Natural killer cell treated with Interleukin-12 subunit alpha and Interleukin-12 subunit beta and Interleukin-15 and Interleukin-18, amount 100 ng/mL, for 72 hours (primary cell): ENCODE data around the gene ARMCX4. TPM values are rescaled to one million over a fixed set of nuclear protein-coding genes. Genes with fewer than 3 reads are reported as not detected.

ENCODE experiments used
- ATAC-seq, 2 donors: fragments of 150-1000 bp; cut with Tn5 transposase in 1 of 2; sonication (Bioruptor Pico), chemical (Tn5 transposase) in 1 of 2; 2 replicates each; pipeline ENCODE4 v1.10.0; 2021
- DNase-seq: peaks from one replicate; pipeline ENCODE4 v3.0.0; 2022; ENCODE audit warnings: low spot score
- H3K27ac Mint-ChIP-seq, 2 donors: 1 replicate in 1 of 2; 2 replicates in 1 of 2; pipeline ENCODE4 v1.8.0; 2022; ENCODE audit warnings: mixed read lengths in 2 of 2, mild to moderate bottlenecking in 1 of 2, moderate library complexity in 1 of 2
- H3K27me3 Mint-ChIP-seq, 2 donors: 1 replicate in 1 of 2; 2 replicates in 1 of 2; pipeline ENCODE4 v1.8.0; 2022; ENCODE audit warnings: mixed read lengths in 2 of 2
- H3K36me3 Mint-ChIP-seq: one replicate; pipeline ENCODE4 v1.8.0; 2022; ENCODE audit warnings: mixed read lengths
- H3K4me1 Mint-ChIP-seq, 2 donors: 1 replicate in 1 of 2; 2 replicates in 1 of 2; pipeline ENCODE4 v1.8.0; 2022; ENCODE audit warnings: low read depth in 2 of 2, mixed read lengths in 2 of 2, mild to moderate bottlenecking in 1 of 2
- H3K4me3 Mint-ChIP-seq: one replicate; pipeline ENCODE4 v1.8.0; 2022; ENCODE audit warnings: mixed read lengths
- H3K9me3 Mint-ChIP-seq: 2 replicates; pipeline ENCODE4 v1.8.0; 2022; ENCODE audit warnings: mixed read lengths
- total RNA-seq, 2 donors: library from RNA; stranded (reverse); gene quantifications; one replicate each; pipeline ENCODE4 v1.2.3, GENCODE V29; 2022

Gene ARMCX4
- total RNA-seq, result 1 to 10 TPM; 2.7 to 7.4 TPM

DNA sequence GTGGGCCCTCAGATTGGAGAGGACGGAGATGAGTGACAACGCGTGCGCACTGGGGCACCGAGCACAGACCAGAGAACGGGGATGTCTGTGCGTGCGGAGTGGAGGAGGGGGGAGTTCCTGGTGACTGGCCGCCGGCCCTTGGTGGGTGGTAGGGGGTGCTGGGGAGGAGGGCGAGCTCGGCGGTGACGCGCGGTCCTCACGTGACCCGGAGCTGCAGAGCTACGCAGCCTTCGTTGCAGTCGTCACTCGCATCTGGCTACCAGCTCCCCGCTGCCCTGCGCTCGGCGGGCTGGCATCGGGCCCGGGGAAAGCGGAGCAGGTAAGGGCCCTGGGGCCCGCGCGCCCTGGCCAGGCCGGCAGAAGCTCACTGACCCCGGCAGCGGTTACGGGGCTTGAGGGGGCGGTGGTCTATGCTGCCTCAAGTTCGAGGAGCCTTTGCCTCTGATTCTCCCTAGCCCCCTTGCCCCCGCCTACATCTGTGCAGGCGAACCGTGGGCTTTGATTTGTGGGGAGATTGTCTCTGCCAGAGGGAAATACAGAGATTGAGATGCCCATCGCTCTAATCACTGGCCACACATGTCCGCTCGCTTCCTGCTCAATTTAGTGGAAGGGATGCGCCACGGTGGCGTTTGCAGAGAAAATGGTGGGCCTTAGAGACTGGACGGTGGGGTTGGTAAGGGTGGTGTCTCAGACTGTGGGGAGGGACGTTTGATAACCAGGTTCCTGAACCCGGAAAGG lies at the start of gene ARMCX4:
ARMCX4 (plus strand) TSS at position 245 of the 738 bp plus-strand sequence. CDS start 3,134 bp downstream, outside the sequence.
- H3K4me1 Mint-ChIP-seq, result peaks cover 0 to 6% of the 10 kb centered on the region in 2 donors
- H3K9me3 Mint-ChIP-seq, result no peaks in the 10 kb centered on the region
- no peaks in the 10 kb centered on the region for H3K36me3 Mint-ChIP-seq
- peak; percentile 31 to 56 for ATAC-seq
- no peak within 1 kb of the TSS for H3K27ac Mint-ChIP-seq
- DNase-seq, result no peak
- peaks cover 0 to 13% of the 10 kb centered on the region in 2 donors for H3K27me3 Mint-ChIP-seq
- H3K4me3 Mint-ChIP-seq, result peak within 1 kb of the TSS; percentile 58

DNA sequence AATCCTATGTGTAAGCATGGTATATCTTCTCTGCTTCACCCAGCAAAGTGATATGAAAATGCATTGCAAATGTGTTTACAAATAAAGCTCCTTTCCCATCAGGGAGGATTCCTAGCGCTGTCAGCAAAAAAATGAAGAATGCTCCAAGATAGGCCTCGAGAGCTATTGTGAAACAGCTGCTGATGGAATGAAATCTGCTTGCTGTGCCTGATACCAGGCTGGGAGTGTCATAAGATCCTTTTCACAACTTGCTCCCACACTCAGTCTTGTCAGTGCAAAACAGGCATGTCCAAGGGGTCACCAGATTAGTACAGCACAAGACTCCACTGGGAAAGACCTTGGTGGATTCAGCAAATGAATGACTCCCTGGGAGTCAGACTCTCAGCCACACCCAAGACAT lies 43.2 kb upstream of the ARMCX4 start:
- Mint-ChIP-seq H3K36me3 (peaks cover 13% of the 10 kb centered on the region), H3K4me1 (peaks cover 7% of the 10 kb centered on the region in 2 donors), H3K9me3 (no peaks in the 10 kb centered on the region), H3K4me3 (no peak overlapping the region), H3K27me3 (no peaks in the 10 kb centered on the region), H3K27ac (no peak overlapping the region)
- ATAC-seq (no peak), DNase-seq (no peak)

DNA sequence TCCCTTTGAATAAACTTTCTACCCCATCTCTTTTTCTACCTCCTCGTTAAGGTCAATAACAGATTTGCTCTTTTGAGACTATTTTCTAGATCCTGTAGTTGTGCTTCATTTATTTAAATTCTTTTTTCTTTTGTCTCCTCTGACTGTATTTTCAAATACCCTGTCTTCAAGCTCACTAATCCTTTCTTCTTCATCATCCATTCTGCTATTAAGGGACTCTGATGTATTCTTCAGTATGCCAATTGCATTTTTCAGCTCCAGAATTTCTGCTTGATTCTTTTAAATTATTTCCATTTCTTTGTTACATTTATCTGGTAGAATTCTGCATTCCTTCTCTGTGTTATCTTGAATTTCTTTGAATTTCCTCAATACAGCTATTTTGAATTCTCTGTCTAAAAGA lies 36.0 kb upstream of the ARMCX4 start:
- no peaks in the 10 kb centered on the region for H3K9me3 Mint-ChIP-seq
- DNase-seq (no peak), ATAC-seq (no peak)
- H3K27ac Mint-ChIP-seq, result no peak overlapping the region
- no peaks in the 10 kb centered on the region for H3K4me1 Mint-ChIP-seq
- no peak overlapping the region for H3K4me3 Mint-ChIP-seq
- no peaks in the 10 kb centered on the region for H3K27me3 Mint-ChIP-seq
- H3K36me3 Mint-ChIP-seq, result peaks cover 7% of the 10 kb centered on the region

DNA sequence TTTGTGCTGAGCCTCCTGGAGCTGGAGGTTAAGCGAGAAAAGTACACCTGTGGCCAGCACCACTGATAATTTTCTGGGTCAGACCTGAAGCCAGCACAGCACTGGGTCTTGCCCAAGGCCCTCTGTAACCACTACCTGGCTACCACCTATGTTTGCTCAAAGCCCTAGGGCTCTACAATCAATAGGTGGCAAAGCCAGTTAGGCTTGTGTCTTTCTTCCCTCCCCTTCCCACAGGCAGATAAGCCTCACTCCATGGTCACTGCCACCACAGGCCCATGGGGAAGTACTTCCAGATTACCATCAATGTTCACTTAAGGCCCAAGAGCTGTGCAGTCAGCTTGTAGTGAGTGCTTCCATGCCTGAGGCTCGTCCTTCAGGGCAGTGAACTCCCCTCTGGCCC lies 35.2 kb upstream of the ARMCX4 start:
- H3K27ac Mint-ChIP-seq, result no peak overlapping the region
- ATAC-seq (no peak), DNase-seq (no peak)
- no peaks in the 10 kb centered on the region for H3K9me3 Mint-ChIP-seq
- H3K4me3 Mint-ChIP-seq, result no peak overlapping the region
- H3K27me3 Mint-ChIP-seq, result no peaks in the 10 kb centered on the region
- peaks cover 7% of the 10 kb centered on the region for H3K36me3 Mint-ChIP-seq
- no peaks in the 10 kb centered on the region for H3K4me1 Mint-ChIP-seq

DNA sequence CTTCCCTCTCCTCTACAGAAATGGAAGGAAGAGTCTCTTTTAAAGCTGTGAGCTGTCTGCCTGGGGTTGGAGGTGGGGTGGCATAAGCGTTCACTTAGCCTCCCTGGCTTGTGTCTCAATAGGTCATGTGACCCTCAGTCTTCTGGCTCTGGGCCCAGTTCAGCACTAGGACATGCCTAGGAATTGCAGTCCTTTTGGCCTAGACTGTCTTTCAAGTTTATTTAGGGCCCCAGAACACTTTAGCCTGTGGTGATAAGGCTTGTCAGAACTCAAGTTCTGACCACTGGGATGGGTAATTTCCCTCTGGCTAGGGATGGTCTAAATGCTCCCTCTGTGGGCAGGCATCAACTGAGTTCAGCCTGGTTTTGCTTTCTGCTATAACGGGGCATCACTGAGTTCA lies 34.3 kb upstream of the ARMCX4 start:
- Mint-ChIP-seq H3K9me3 (no peaks in the 10 kb centered on the region), H3K27ac (no peak overlapping the region), H3K4me1 (no peaks in the 10 kb centered on the region), H3K4me3 (no peak overlapping the region), H3K27me3 (no peaks in the 10 kb centered on the region), H3K36me3 (peaks cover 7% of the 10 kb centered on the region)
- ATAC-seq, result no peak
- DNase-seq, result no peak

DNA sequence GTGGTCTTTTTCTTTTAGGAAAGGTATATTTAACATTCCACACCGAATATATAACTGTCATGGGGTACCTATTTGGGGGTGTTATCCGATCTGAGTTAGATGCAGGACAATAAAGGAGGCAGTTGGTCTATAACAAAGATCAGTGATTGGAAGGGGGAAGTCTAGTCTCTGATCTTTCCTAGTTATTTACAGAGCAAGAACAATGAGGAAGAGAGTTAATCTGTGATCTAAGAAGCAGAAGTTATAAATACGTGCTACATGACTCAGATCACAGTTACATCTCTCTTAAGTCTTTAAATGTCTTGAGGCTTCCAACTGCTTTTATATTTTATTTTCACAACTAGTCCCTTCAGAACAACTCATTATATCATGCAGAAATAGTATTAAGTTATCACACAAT lies 33.2 kb upstream of the ARMCX4 start:
- no peak for ATAC-seq
- Mint-ChIP-seq H3K4me1 (no peaks in the 10 kb centered on the region), H3K27me3 (no peaks in the 10 kb centered on the region), H3K36me3 (peaks cover 7% of the 10 kb centered on the region), H3K9me3 (no peaks in the 10 kb centered on the region), H3K4me3 (no peak overlapping the region), H3K27ac (no peak overlapping the region)
- no peak for DNase-seq

DNA sequence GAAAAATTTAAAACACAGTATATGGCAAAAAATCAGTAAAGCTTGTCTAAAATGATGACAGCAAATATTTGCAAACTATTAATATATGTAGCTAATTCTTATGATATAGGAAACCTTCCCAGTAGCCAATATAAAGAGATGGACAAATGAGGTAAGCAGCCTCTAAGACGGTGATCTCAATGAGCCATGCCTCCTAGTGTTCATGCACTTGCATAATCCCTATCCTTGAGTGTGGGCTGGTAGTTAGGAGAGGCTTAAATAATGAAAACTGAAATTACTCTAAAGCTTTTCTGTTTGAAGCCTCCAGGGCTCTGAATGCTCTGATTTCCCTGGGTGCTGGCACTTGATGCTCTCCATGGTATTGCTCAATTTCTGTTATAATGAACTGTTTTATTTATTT lies 24.6 kb upstream of the ARMCX4 start:
- DNase-seq, result no peak
- Mint-ChIP-seq H3K4me1 (no peaks in the 10 kb centered on the region), H3K9me3 (no peaks in the 10 kb centered on the region), H3K27ac (no peak overlapping the region), H3K4me3 (no peak overlapping the region), H3K36me3 (no peaks in the 10 kb centered on the region), H3K27me3 (no peaks in the 10 kb centered on the region)
- ATAC-seq, result no peak

DNA sequence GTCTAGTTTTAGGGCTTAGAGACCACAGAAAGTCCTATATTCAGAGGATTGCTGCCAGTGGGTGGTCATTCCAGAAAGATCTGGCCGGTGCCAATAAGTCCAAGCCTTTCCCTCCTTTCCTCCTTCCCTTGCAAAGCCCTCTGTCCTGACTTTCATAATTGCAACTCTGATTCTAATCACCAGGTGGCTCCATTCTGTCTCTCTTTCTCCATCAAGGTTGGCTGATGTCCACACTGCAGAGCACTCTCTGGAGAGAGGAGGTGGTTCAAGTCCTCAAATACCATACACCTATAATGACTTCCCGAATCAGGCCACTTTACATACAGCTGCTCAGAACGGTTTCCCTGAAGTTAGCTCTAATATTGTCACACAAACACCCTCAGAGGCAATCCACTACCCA lies 22.4 kb upstream of the ARMCX4 start:
- H3K4me1 Mint-ChIP-seq, result no peaks in the 10 kb centered on the region
- no peak overlapping the region for H3K4me3 Mint-ChIP-seq
- DNase-seq (no peak), ATAC-seq (no peak)
- no peaks in the 10 kb centered on the region for H3K36me3 Mint-ChIP-seq
- H3K27ac Mint-ChIP-seq, result no peak overlapping the region
- H3K27me3 Mint-ChIP-seq, result no peaks in the 10 kb centered on the region
- no peaks in the 10 kb centered on the region for H3K9me3 Mint-ChIP-seq

DNA sequence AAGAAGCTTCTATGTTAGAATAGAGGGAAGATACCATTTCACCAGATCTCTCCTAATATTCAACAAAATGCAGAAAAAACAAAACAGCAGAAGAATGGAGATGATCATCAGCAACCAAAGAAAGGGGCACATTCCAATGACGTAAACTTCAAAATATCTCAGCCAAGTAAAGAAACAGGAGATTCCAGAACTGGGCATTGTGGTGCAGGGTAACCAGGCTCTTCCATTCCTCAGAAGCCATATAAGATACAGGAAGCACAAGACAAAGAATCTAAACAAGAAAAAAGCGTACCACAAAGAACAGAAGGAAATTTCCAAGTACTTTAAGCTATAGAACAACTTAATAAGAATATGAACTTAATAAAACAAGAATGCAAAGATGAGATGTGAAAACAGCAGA lies 6.9 kb upstream of the ARMCX4 start:
- H3K36me3 Mint-ChIP-seq, result no peaks in the 10 kb centered on the region
- H3K9me3 Mint-ChIP-seq, result no peaks in the 10 kb centered on the region
- H3K4me3 Mint-ChIP-seq, result no peak overlapping the region
- no peak for ATAC-seq
- no peak for DNase-seq
- peaks cover 0 to 4% of the 10 kb centered on the region in 2 donors for H3K27me3 Mint-ChIP-seq
- no peaks in the 10 kb centered on the region for H3K4me1 Mint-ChIP-seq
- no peak overlapping the region for H3K27ac Mint-ChIP-seq

DNA sequence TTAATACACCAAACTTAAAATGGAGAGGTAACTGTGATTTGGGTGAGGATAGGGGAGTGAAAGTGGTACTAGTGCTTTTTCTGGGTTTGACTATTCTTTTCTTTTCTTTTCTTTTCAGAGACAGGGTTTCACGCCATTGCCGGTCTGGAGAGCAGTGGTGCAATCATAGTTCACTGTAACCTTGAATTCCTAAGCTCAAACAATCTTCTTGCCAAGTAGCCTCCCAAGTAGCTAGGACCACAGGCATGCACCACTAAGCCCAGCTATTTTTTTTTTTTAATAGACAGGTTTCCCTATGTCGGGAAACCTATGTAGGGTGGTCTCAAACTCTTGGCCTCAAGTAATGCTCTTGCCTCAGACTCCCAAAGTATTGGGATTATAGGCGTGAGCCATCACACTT lies 3.0 kb upstream of the ARMCX4 start:
- Mint-ChIP-seq H3K27ac (no peak overlapping the region), H3K36me3 (no peaks in the 10 kb centered on the region), H3K4me3 (no peak overlapping the region), H3K9me3 (no peaks in the 10 kb centered on the region), H3K27me3 (peaks cover 0 to 10% of the 10 kb centered on the region in 2 donors), H3K4me1 (peaks cover 0 to 6% of the 10 kb centered on the region in 2 donors)
- no peak for DNase-seq
- ATAC-seq, result no peak

DNA sequence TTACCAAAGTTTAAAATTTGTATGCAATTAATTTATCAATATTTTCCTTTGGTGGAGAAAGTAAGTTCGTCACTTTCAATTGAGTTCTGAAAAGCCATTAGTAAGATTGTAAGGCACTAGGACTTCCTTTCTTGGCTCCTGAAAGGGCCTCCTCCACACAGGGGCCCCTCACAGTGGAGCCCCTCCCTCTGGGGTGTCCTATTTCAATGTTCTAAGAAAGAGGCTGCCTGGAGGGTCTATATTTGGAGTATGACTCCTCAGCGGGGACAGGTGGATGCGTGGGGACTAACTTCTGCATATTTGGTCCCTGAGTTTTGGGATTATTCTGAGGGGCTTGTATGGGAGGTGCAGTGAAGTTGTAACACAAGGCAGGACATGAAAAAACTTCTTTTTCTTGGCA lies 1.6 kb upstream of the ARMCX4 start:
- no peak overlapping the region for H3K4me3 Mint-ChIP-seq
- H3K27ac Mint-ChIP-seq, result no peak overlapping the region
- DNase-seq (no peak), ATAC-seq (no peak)
- H3K4me1 Mint-ChIP-seq, result peaks cover 0 to 6% of the 10 kb centered on the region in 2 donors
- no peaks in the 10 kb centered on the region for H3K9me3 Mint-ChIP-seq
- H3K36me3 Mint-ChIP-seq, result no peaks in the 10 kb centered on the region
- H3K27me3 Mint-ChIP-seq, result peaks cover 0 to 10% of the 10 kb centered on the region in 2 donors

DNA sequence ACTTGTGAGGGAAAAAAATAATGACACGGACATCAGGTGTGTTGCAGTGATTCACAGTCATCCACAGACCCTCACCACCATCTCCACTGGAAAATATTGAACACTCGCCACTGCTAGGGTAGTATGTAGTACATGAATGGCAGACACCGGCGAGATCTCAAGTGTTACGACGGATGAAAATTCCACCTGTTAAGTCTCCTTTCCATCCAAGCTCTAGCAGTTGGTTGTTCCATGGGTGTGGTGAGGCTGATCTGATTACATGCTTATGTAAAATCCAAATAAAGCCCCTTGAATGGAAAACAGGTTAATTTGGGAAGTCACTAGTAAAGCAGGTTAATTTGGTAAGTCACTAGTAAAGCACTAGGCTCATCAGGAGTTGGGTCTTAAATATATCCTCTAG lies 1.1 kb upstream of the ARMCX4 start:
- H3K36me3 Mint-ChIP-seq, result no peaks in the 10 kb centered on the region
- peaks cover 0 to 13% of the 10 kb centered on the region in 2 donors for H3K27me3 Mint-ChIP-seq
- ATAC-seq (no peak), DNase-seq (no peak)
- peaks cover 0 to 6% of the 10 kb centered on the region in 2 donors for H3K4me1 Mint-ChIP-seq
- no peak overlapping the region for H3K27ac Mint-ChIP-seq
- no peak overlapping the region for H3K4me3 Mint-ChIP-seq
- H3K9me3 Mint-ChIP-seq, result no peaks in the 10 kb centered on the region

DNA sequence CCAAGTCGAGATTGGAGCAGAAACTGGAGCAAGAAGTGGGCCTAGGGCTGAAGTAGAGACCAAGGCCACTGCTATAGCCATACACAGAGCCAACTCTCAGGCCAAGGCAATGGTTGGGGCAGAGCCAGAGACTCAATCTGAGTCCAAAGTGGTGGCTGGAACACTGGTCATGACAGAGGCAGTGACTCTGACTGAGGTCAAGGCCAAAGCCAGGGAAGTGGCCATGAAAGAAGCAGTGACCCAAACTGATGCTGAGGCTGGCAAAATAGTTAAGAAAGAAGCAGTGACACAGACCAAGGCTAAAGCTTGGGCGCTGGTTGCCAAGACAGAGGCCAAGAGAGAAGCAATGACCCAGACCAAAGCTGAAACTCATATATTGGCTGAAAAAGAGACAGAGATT lies 3.5 kb downstream of the ARMCX4 start:
- no peaks in the 10 kb centered on the region for H3K36me3 Mint-ChIP-seq
- DNase-seq (no peak), ATAC-seq (no peak)
- H3K27ac Mint-ChIP-seq, result no peak overlapping the region
- H3K4me3 Mint-ChIP-seq, result no peak overlapping the region
- peaks cover 0 to 12% of the 10 kb centered on the region in 2 donors for H3K27me3 Mint-ChIP-seq
- H3K9me3 Mint-ChIP-seq, result no peaks in the 10 kb centered on the region
- peaks cover 0 to 6% of the 10 kb centered on the region in 2 donors for H3K4me1 Mint-ChIP-seq

DNA sequence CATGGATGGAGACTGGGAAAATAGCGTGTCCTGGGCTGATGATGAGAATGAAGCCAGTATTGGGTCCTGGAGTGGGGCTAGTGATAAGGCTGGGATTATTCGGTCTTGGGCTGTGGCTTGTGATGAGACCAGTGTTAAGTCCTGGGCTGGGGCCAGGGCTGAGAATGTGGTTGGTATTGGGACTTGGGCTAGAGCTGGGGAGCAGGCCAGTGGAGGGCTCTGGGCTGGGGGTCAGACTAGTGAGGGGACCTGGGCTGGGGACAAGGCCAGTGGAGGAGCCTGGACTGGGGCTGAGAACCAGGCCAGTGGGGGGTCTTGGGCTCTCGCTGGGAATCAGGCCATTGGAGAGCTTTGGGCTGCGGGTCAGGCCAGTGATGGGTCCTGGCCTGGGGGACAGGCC lies 6.7 kb downstream of the ARMCX4 start:
- Mint-ChIP-seq H3K27ac (no peak overlapping the region), H3K36me3 (no peaks in the 10 kb centered on the region), H3K4me3 (no peak overlapping the region), H3K27me3 (peaks cover 0 to 3% of the 10 kb centered on the region in 2 donors), H3K4me1 (no peaks in the 10 kb centered on the region), H3K9me3 (no peaks in the 10 kb centered on the region)
- ATAC-seq, result no peak
- no peak for DNase-seq

DNA sequence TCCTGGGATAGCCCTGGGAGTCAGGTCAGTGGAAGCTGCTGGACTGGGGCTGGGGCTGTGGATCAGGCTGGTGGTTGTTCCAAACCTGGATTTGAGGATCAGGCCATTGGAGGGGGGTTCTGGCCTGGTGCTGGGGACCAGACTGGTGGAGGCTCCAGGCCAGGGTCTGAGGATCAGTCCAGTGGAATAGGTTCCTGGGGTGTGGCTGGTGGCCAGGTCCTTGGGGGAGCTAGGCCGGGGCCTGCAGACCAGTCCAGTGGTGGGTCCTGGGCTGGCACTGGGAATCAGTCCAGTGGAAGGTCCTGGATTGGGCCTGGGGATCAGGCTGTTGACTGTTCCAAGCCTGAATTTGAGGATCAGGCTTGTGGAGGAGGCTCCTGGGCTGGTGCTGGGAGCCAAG lies 8.0 kb downstream of the ARMCX4 start:
- peak in 1 of 2 donors; percentile 7 for ATAC-seq
- H3K27me3 Mint-ChIP-seq, result peaks cover 0 to 3% of the 10 kb centered on the region in 2 donors
- no peaks in the 10 kb centered on the region for H3K4me1 Mint-ChIP-seq
- DNase-seq, result no peak
- no peaks in the 10 kb centered on the region for H3K9me3 Mint-ChIP-seq
- no peak overlapping the region for H3K4me3 Mint-ChIP-seq
- H3K36me3 Mint-ChIP-seq, result no peaks in the 10 kb centered on the region
- no peak overlapping the region for H3K27ac Mint-ChIP-seq
